K562 (cell line): Measurements from ENCODE around the gene PTPRR. TPM values are rescaled to one million over a fixed set of nuclear protein-coding genes. Genes with fewer than 3 reads are reported as not detected.
A peak's percentile ranks its signal among the peaks of the same experiment; 100 is the strongest.

Experiments used
- ATAC-seq: fragments of 200-7000 bp; cut with Tn5 transposase; 3 replicates; pipeline ENCODE4 v1.9.1; 2020; ENCODE audit warnings: moderate library complexity
- BruUV-seq: library from RNA; stranded (reverse); fragments of 400-500 nt; replicated peaks from 2 replicates; lab custom pipeline; 2021; lab: Mats Ljungman, UMichigan
- CTCF ChIA-PET: fragments of 300-600 bp; formaldehyde crosslinking; extraction: SDS; loops from one replicate; lab custom pipeline; 2021; ENCODE audit warnings: low intra/inter-chr PET ratio; lab: Yijun Ruan, JAX
- POLR2A ChIA-PET: fragments of 300-600, 350-650 bp; sonication (Branson Sonifier 250); formaldehyde crosslinking; extraction: SDS; loops from one replicate; lab custom pipeline; 2021; ENCODE audit warnings: antibody characterized with exemption, inconsistent platforms; lab: Yijun Ruan, JAX
- DNase-seq, 4 experiments: peaks; one replicate each; pipeline versions ENCODE4 v3.0.0 to v3.0.0-alpha.2; 2011 to 2018; ENCODE audit warnings: low spot score in 3 of 4, mixed read lengths in 3 of 4; ENCODE audit errors: extremely low read depth in 1 of 4
- FAIRE-seq: peaks from 2 replicates; lab custom pipeline; 2011; peaks lifted over from hg19 to GRCh38; lab: Jason Lieb, UNC
- H2AFZ ChIP-seq: 2 replicates; pipeline ENCODE4 v1.6.0; 2011; ENCODE audit warnings: low read depth, low read length, control low read depth, inconsistent platforms
- H3K27ac ChIP-seq: fragments of 200-600 bp; 3 replicates; pipeline ENCODE4 v1.8.0; 2011; ENCODE audit warnings: low read depth, mild to moderate bottlenecking, control low read depth, inconsistent platforms, low read length, moderate library complexity, mixed read lengths; ENCODE audit errors: extremely low read depth
- H3K27me3 ChIP-seq, 2 experiments: fragments of 300-600 bp in 1 of 2; 2 replicates in 1 of 2; 3 replicates in 1 of 2; pipeline versions ENCODE4 v1.6.0 to v1.8.0; 2011; ENCODE audit warnings: inconsistent platforms in 2 of 2, low read length in 2 of 2, mild to moderate bottlenecking in 1 of 2, mixed read lengths in 1 of 2, moderate library complexity in 1 of 2; ENCODE audit not compliant: control insufficient read depth in 2 of 2, insufficient read depth in 2 of 2
- H3K36me3 ChIP-seq: fragments of 300-600 bp; 3 replicates; pipeline ENCODE4 v1.8.0; 2011; ENCODE audit warnings: mild to moderate bottlenecking, low read length, inconsistent platforms; ENCODE audit not compliant: control insufficient read depth, insufficient read depth
- H3K4me1 ChIP-seq, 2 experiments: fragments of 200-600 bp in 1 of 2; replicated peaks in 1 of 2; 2 replicates in 1 of 2; 3 replicates in 1 of 2; pipeline versions ENCODE4 v1.5.1 to v1.8.0; 2011; ENCODE audit warnings: inconsistent platforms in 2 of 2, low read length in 2 of 2, mild to moderate bottlenecking in 1 of 2, mixed read lengths in 1 of 2, moderate library complexity in 1 of 2; ENCODE audit not compliant: control insufficient read depth in 2 of 2, insufficient read depth in 2 of 2
- H3K4me2 ChIP-seq: 2 replicates; pipeline ENCODE4 v1.6.1; 2011; ENCODE audit warnings: low read length, control low read depth, inconsistent platforms, mixed read lengths; ENCODE audit not compliant: insufficient read depth
- H3K4me3 ChIP-seq: fragments of 200-600 bp; sonication (generic), shearing (Covaris generic); 2 replicates; pipeline ENCODE4 v1.5.1; 2016; ENCODE audit warnings: control low read depth, inconsistent platforms
- H3K79me2 ChIP-seq: fragments of 200-600 bp; 3 replicates; pipeline ENCODE4 v1.8.0; 2011; ENCODE audit warnings: low read length, inconsistent platforms; ENCODE audit not compliant: control insufficient read depth, insufficient read depth
- H3K9ac ChIP-seq, 2 experiments: 2 replicates each; pipeline versions ENCODE4 v1.6.0 to v1.6.1; 2011; ENCODE audit warnings: low read depth in 2 of 2, low read length in 2 of 2, control low read depth in 1 of 2, inconsistent platforms in 1 of 2, mild to moderate bottlenecking in 1 of 2, mixed read lengths in 1 of 2; ENCODE audit not compliant: insufficient read depth in 1 of 2
- H3K9me1 ChIP-seq: one replicate; pipeline ENCODE4 v1.6.0; 2011; ENCODE audit warnings: inconsistent platforms, mild to moderate bottlenecking, low read length, moderate library complexity; ENCODE audit not compliant: control insufficient read depth, insufficient read depth
- H3K9me3 ChIP-seq: replicated peaks from 2 replicates; pipeline ENCODE4 v1.5.1; 2011; ENCODE audit warnings: low read depth, low read length, inconsistent platforms; ENCODE audit not compliant: control insufficient read depth, insufficient read depth
- H4K20me1 ChIP-seq: replicated peaks from 2 replicates; pipeline ENCODE4 v1.6.1; 2011; ENCODE audit warnings: low read length, inconsistent platforms, mixed read lengths; ENCODE audit not compliant: control insufficient read depth, insufficient read depth
- DDX20 ChIP-seq: fragments of 450-650 bp; IDR thresholded peaks from 2 replicates; pipeline ENCODE4 v1.6.1; 2016; ENCODE audit warnings: missing genetic modification characterization, low read depth, mild to moderate bottlenecking, missing compliant biosample characterization, moderate library complexity
- DMBX1 ChIP-seq: fragments of 250-450 bp; sonication (Bioruptor Pico); IDR thresholded peaks from 2 replicates; pipeline ENCODE4 v1.8.0; 2022; ENCODE audit warnings: inconsistent platforms, mild to moderate bottlenecking, moderate library complexity, borderline replicate concordance
- HDAC1 ChIP-seq, 2 experiments: fragments of 450-650 bp; IDR thresholded peaks; 2 replicates each; pipeline ENCODE4 v1.6.1; 2016 to 2017; ENCODE audit warnings: inconsistent platforms in 1 of 2, mild to moderate bottlenecking in 1 of 2, moderate library complexity in 1 of 2
- ZFP1 ChIP-seq: fragments of 450-650 bp; formaldehyde crosslinking; IDR thresholded peaks from 2 replicates; pipeline ENCODE4 v1.4.0; 2020; ENCODE audit warnings: mild to moderate bottlenecking, mixed read lengths
- ZFP36 ChIP-seq: fragments of 150-350 bp; IDR thresholded peaks from 2 replicates; pipeline ENCODE4 v1.6.1; 2018; ENCODE audit warnings: low read length, low read depth; ENCODE audit not compliant: partially characterized antibody
- ZKSCAN1 ChIP-seq: fragments of 150-350 bp; IDR thresholded peaks from 2 replicates; pipeline ENCODE4 v1.6.1; 2016; ENCODE audit warnings: low read depth, low read length
- WGBS: fragments of 100-300 bp; shearing (Covaris generic); methylation state at CpG from one replicate; pipeline ENCODE4 v1.1.6; 2016; ENCODE audit warnings: low coverage, mixed read lengths; ENCODE audit not compliant: insufficient coverage; ENCODE audit errors: missing lambda C conversion rate; 5-methylcytosine and 5-hydroxymethylcytosine counted together
- in situ Hi-C: fragments of 300-500 bp; cut with MboI; formaldehyde crosslinking; loops from 4 replicates; pipeline ENCODE4 v1.15.0; 2018; ENCODE audit warnings: inconsistent platforms, mixed read lengths
- intact Hi-C: fragments of 100-400 bp; cut with micrococcal nuclease; formaldehyde crosslinking; loops from 2 replicates; pipeline ENCODE4 v1.14.2; 2022
- polyA plus RNA-seq, 8 experiments: library from polyadenylated mRNA; depleted of rRNA in 4 of 8; stranded (reverse) in 5 of 8; unstranded in 3 of 8; fragments of >200 nt; fragmentation: Nextera tagmentation in 2 of 8; fragmentation: Illumina TruSeq in 1 of 8; extraction: Ambion mirVana in 2 of 8; extraction: Trizol in 1 of 8; gene quantifications; 2 replicates each; pipeline versions ENCODE4 v1.2.1 to v1.2.3, GENCODE V29; 2011 to 2014; ENCODE audit warnings: inconsistent platforms in 1 of 8, missing spikeins in 1 of 8
- total RNA-seq, 7 experiments: library from RNA; depleted of rRNA in 6 of 7; stranded (reverse); fragments of >200 nt in 6 of 7; fragmentation: Illumina TruSeq in 2 of 7; extraction: Trizol in 2 of 7; gene quantifications; 2 replicates each; pipeline versions ENCODE4 v1.2.1 to v1.2.3, GENCODE V29; 2011 to 2021; ENCODE audit warnings: low replicate concordance in 1 of 7
- TF ChIP-seq, protein P1 (sequence below): fragments of 450-650 bp; IDR thresholded peaks from 2 replicates; pipeline ENCODE4 v1.6.1; 2016

Gene PTPRR
- total and polyA plus RNA-seq, 9 of the 15 experiments (the other 6 are each of a cell fraction or from before 2014, with no cell fraction given), result 6.6 to 41.7 (median 12.3) TPM

DNA sequence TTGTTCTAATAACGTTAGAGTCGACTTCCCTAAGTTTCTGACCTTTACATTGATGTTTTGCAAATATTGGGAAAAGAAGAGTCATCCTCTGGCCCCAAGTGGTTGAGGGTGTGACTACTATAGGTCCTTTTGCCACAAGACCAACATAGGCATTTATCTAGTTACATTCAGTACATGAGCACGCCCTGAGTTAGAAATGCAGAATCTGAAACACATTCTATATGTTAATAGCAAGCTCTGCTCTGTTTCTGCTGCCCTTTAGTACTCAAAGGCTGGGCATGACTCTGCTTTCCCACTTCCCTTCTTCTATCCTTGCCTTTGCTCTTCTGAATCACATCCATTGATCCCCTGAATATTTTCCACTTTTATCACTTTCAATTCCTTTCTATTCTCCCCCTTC is 168.2 kb downstream of the PTPRR start:
- Histone ChIP-seq H3K9me3 (no peaks in the 10 kb centered on the region), H3K9ac (no peak overlapping the region), H2AFZ (peak overlapping the region; percentile 22; the same call in 1 of the 2 replicates), H3K36me3 (no peaks in the 10 kb centered on the region), H3K4me2 (no peak overlapping the region), H3K79me2 (no peaks in the 10 kb centered on the region), H3K4me3 (peak overlapping the region; percentile 3; the same call in 1 of the 2 replicates), H3K4me1 (peaks cover 3 to 10% of the 10 kb centered on the region in 2 experiments; a peak in 4 of 5 replicates), H3K27me3 (no peaks in the 10 kb centered on the region), H3K27ac (no peak overlapping the region), H3K9me1 (no peaks in the 10 kb centered on the region), H4K20me1 (no peaks in the 10 kb centered on the region)
- TF ChIP-seq ZFP36 (no peak), HDAC1 (IDR thresholded peaks at IDR 0.05) (no peak), DDX20 (tag) (no peak), ZFP1 (CRISPR knock-in tag) (no peak), DMBX1 (no peak), ZKSCAN1 (no peak)
- TF ChIP-seq, protein P1, sequence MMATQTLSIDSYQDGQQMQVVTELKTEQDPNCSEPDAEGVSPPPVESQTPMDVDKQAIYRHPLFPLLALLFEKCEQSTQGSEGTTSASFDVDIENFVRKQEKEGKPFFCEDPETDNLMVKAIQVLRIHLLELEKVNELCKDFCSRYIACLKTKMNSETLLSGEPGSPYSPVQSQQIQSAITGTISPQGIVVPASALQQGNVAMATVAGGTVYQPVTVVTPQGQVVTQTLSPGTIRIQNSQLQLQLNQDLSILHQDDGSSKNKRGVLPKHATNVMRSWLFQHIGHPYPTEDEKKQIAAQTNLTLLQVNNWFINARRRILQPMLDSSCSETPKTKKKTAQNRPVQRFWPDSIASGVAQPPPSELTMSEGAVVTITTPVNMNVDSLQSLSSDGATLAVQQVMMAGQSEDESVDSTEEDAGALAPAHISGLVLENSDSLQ, result no peak
- ATAC-seq (no peak), FAIRE-seq (no peak), DNase-seq (no peak)
- ChIA-PET POLR2A (no interaction called here), CTCF (no interaction called here)
- BruUV-seq, result no TSS peak
- in situ Hi-C loops, result no loop called here
- intact Hi-C loops, result no loop called here
- 19% methylated on average over 3 of the region's 3 CpGs for WGBS
